ENCODE data around the gene HORMAD1. TPM values are rescaled to one million over a fixed set of nuclear protein-coding genes. Genes with fewer than 3 reads are reported as not detected.

HORMAD1 gene
- polyA plus RNA-seq, 1 experiment: 0.07 TPM

- H3K27me3 ChIP-seq (ENCODE audit: control insufficient read depth, insufficient read depth, low read length): no peaks in the 10 kb centered on the region
- ChIA-PET POLR2A (no interaction called here), CTCF (interaction anchor here (0.8 to 1.3 kb wide), 4 partner anchors 8 to 42 kb away, joined by 3 read pairs; no protein-coding TSS in a partner anchor)
- no peak overlapping the region for H3K4me3 ChIP-seq (ENCODE audit: low read depth, low read length)
- H3K36me3 ChIP-seq (ENCODE audit: control insufficient read depth, insufficient read depth, low read length): peaks cover 10% of the 10 kb centered on the region
- no peak for TF ChIP-seq CTCF (IDR thresholded peaks at IDR 0.05; ENCODE audit: insufficient read depth, low read depth, low read length)
- no peak for DNase-seq (ENCODE audit: low read depth)
These were observed 70.5 kb downstream of the HORMAD1 start for GRCh38 chr1:150650193-150650592.

DNA sequence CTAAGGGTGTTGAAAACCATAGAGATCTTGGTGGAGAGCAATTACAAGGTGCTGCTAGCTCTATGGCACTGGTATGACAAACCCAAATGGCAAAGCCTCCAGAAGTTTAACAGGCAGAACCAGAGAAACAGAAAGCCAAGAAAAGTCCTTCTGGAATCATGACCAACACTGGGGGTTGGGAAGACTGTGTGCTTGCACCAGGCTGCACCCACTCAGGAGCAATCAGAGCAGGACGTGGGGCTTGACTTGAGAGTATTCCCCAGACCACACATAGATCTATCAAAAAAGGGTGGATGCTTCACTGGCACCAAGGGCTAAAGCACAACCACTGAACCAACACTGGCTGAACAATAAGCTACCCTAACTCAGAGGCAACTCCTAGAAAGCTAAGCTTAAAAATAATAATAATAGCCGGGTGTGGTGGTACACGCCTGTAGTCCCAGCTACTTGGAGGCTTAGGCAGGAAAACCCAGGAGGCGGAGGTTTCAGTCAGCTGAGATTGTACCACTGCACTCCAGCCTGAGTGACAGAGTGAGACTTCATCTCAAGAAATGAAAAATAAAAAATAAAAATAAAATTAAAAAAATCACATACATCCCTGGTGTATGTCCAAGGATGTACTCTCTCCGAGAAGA, 71.1 kb downstream of the HORMAD1 start:
- no peak for DNase-seq (ENCODE audit: low read depth)
- no peak overlapping the region for H3K4me3 ChIP-seq (ENCODE audit: low read depth, low read length)
- H3K27me3 ChIP-seq (ENCODE audit: control insufficient read depth, insufficient read depth, low read length): no peaks in the 10 kb centered on the region
- no peak for TF ChIP-seq CTCF (IDR thresholded peaks at IDR 0.05; ENCODE audit: insufficient read depth, low read depth, low read length)
- ChIA-PET POLR2A (no interaction called here), CTCF (interaction anchor here (1.0 to 1.3 kb wide), 4 partner anchors 9 to 44 kb away, joined by 3 read pairs; no protein-coding TSS in a partner anchor)
- peaks cover 10% of the 10 kb centered on the region for H3K36me3 ChIP-seq (ENCODE audit: control insufficient read depth, insufficient read depth, low read length)

Small RNA genes within 50 kb of the gene (small RNA-seq; reads per million reads assigned to genes)
- gene RNU6-1042P (ENCODE audit: insufficient read length, low read depth, low replicate concordance): not detected

Other genes with a start within 250 kb of the HORMAD1 start
- 12.6 and 17.7 TPM in 2 replicates for gene TARS2, start 233.5 kb downstream of the HORMAD1 start, polyA plus RNA-seq (2011; rRNA removed)
- gene ECM1, start 212.8 kb downstream of the HORMAD1 start, polyA plus RNA-seq (2011; rRNA removed): 108 and 204 TPM in 2 replicates
- gene FALEC, start 205.1 kb downstream of the HORMAD1 start, polyA plus RNA-seq (2011; rRNA removed): 0.17 TPM in 1 of 2 replicates, not detected in the other
- gene ADAMTSL4, start 171.5 kb downstream of the HORMAD1 start, polyA plus RNA-seq (2011; rRNA removed): 6.1 and 8.6 TPM in 2 replicates
- gene MCL1, start 141.3 kb downstream of the HORMAD1 start, polyA plus RNA-seq (2011; rRNA removed): 45.4 and 80.5 TPM in 2 replicates
- gene ENSA, start 91.3 kb downstream of the HORMAD1 start, polyA plus RNA-seq (2011; rRNA removed): 35.8 and 47.2 TPM in 2 replicates
- 14.6 and 30.9 TPM in 2 replicates for gene GOLPH3L, start 23.7 kb downstream of the HORMAD1 start, polyA plus RNA-seq (2011; rRNA removed)
- 1.1 and 1.5 TPM in 2 replicates for gene CTSS, start 44.9 kb upstream of the HORMAD1 start, polyA plus RNA-seq (2011; rRNA removed)
- 70.7 and 91.1 TPM in 2 replicates for gene CTSK, start 87.4 kb upstream of the HORMAD1 start, polyA plus RNA-seq (2011; rRNA removed)
- 31.4 and 38.8 TPM in 2 replicates for gene ARNT, start 155.7 kb upstream of the HORMAD1 start, polyA plus RNA-seq (2011; rRNA removed)
- gene CTXND2, start 166.2 kb upstream of the HORMAD1 start, polyA plus RNA-seq (2011; rRNA removed): not detected in 2 replicates
- 26.2 and 30.7 TPM in 2 replicates for gene SETDB1, start 205.5 kb upstream of the HORMAD1 start, polyA plus RNA-seq (2011; rRNA removed)